22Rv1 (cell line): ENCODE measurements around the gene ARL10.

Experiments used
- H3K27ac ChIP-seq: fragments of 450-650 bp; 2 replicates; pipeline ENCODE4 v1.5.1; 2017
- CTCF ChIP-seq: fragments of 450-650 bp; IDR thresholded peaks from 2 replicates; pipeline ENCODE4 v1.5.1; 2017; ENCODE audit warnings: mild to moderate bottlenecking
- ZFX ChIP-seq: fragments of 450-650 bp; IDR thresholded peaks from 2 replicates; pipeline ENCODE4 v1.6.1; 2017; ENCODE audit warnings: antibody characterized with exemption, borderline replicate concordance

The ARL10 gene

GRCh38 chr5:176353533-176353932, 11.8 kb upstream of the ARL10 start:
- TF ChIP-seq CTCF (no peak), ZFX (no peak)
- no peak overlapping the region for H3K27ac ChIP-seq

- TF ChIP-seq CTCF (no peak), ZFX (no peak)
- no peak overlapping the region for H3K27ac ChIP-seq
Observed at GRCh38 chr5:176355400-176356178, 9.7 kb upstream of the ARL10 start.

GRCh38 chr5:176356179-176356566, 9.1 kb upstream of the ARL10 start:
- TF ChIP-seq CTCF, result no peak
- no peak for TF ChIP-seq ZFX
- H3K27ac ChIP-seq, result no peak overlapping the region

- no peak overlapping the region for H3K27ac ChIP-seq
- no peak for TF ChIP-seq CTCF
- no peak for TF ChIP-seq ZFX
Observed at GRCh38 chr5:176359658-176360057, 5.6 kb upstream of the ARL10 start.

- no peak for TF ChIP-seq ZFX
- TF ChIP-seq CTCF, result no peak
- peak overlapping the region; percentile 48 for H3K27ac ChIP-seq
Observed at GRCh38 chr5:176360894-176361436, 4.3 kb upstream of the ARL10 start.

- H3K27ac ChIP-seq, result peak within 1 kb of the TSS; percentile 48
- TF ChIP-seq ZFX, result no peak
- peak; percentile 34 for TF ChIP-seq CTCF
Observed at GRCh38 chr5:176361437-176362232, 3.7 kb upstream of the ARL10 start, which contains the start of gene KIAA1191. KIAA1191 (minus strand) TSS chr5:176361764; CDS start chr5:176359508, 2,256 bp downstream.

GRCh38 chr5:176362233-176362490, 3.1 kb upstream of the ARL10 start:
- no peak for TF ChIP-seq ZFX
- no peak for TF ChIP-seq CTCF
- no peak overlapping the region for H3K27ac ChIP-seq
